ENCODE results near the gene POLRMT.

GRCh38 chr19:589693-590395, 43.5 kb downstream of the POLRMT start, which contains the start of gene HCN2:
- TF ChIP-seq CTCF (IDR thresholded peaks at IDR 0.05; ENCODE audit: low read depth, low read length, missing input control): no peak
- no peak for TF ChIP-seq RAD21 (IDR thresholded peaks at IDR 0.05)
- no peak for TF ChIP-seq ZBTB33 (IDR thresholded peaks at IDR 0.05)

All from liver (tissue), 3 donors.